ENCODE measurements around the gene PEF1.

DNA sequence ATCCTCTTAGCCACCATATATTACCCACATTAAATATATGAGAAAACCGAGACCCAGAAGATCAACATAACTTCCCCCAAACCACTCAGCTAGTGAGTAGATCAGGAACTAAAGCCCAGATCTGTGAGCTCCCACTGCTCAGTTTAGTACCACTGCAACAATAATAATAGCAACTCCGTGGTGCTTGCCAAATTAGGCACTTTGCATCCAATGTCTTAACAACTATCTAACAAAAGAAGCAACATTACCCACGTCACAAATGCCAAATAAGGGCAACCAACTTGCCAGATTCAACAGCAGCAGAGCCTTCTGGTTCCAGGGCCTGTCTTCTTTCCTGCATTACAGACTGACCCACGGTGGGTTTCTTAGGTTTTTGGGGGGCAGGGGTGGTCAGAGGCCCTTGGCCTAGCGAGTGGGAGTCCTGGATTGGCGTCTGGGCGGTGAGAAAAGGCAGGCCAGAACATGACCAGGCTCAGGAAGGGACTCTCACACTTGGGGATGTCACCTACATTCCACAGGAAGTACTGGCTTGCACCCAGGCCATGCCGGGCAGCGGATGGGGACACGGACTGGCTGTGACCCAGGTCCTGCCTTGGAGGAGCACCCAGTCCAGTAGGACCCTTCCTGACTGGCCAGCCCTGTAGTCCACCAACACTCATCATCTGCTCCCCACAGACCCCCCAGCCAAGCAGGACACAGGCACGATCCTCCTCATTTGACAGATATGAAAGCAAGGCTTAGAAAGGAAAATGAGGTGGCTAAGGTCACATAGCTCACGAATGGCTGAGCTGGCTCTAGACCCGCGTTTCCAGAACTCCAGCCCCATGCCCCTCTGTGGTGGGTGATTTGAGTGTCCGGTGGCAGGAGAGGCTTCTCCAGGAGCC lies 22.6 kb downstream of the PEF1 start:
- TF ChIP-seq, protein P1, sequence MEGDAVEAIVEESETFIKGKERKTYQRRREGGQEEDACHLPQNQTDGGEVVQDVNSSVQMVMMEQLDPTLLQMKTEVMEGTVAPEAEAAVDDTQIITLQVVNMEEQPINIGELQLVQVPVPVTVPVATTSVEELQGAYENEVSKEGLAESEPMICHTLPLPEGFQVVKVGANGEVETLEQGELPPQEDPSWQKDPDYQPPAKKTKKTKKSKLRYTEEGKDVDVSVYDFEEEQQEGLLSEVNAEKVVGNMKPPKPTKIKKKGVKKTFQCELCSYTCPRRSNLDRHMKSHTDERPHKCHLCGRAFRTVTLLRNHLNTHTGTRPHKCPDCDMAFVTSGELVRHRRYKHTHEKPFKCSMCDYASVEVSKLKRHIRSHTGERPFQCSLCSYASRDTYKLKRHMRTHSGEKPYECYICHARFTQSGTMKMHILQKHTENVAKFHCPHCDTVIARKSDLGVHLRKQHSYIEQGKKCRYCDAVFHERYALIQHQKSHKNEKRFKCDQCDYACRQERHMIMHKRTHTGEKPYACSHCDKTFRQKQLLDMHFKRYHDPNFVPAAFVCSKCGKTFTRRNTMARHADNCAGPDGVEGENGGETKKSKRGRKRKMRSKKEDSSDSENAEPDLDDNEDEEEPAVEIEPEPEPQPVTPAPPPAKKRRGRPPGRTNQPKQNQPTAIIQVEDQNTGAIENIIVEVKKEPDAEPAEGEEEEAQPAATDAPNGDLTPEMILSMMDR (IDR thresholded peaks at IDR 0.05), result no peak
- TF ChIP-seq POLR2A (IDR thresholded peaks at IDR 0.05; ENCODE audit: low read depth), result no peak
- TF ChIP-seq POLR2AphosphoS5 (IDR thresholded peaks at IDR 0.05), result no peak
- no peak for TF ChIP-seq EP300 (IDR thresholded peaks at IDR 0.05)
